Duodenal mucosa (tissue), 2 donors: ENCODE results near the gene ARHGEF28.

ENCODE experiments used
- H3K27ac ChIP-seq: one replicate; pipeline ENCODE4 v1.7.0; 2013; ENCODE audit warnings: low read depth, low read length
- H3K27me3 ChIP-seq, 2 donors: one replicate each; pipeline ENCODE4 v1.7.0; 2013; ENCODE audit warnings: low read length in 2 of 2, control low read depth in 1 of 2; ENCODE audit not compliant: insufficient read depth in 2 of 2, control insufficient read depth in 1 of 2
- H3K36me3 ChIP-seq, 2 donors: one replicate each; pipeline ENCODE4 v1.7.0; 2013; ENCODE audit warnings: low read length in 2 of 2, control low read depth in 1 of 2; ENCODE audit not compliant: insufficient read depth in 2 of 2, control insufficient read depth in 1 of 2
- H3K4me1 ChIP-seq, 2 donors: one replicate each; pipeline ENCODE4 v1.7.0; 2013; ENCODE audit warnings: low read length in 2 of 2, control low read depth in 1 of 2; ENCODE audit not compliant: insufficient read depth in 2 of 2, control insufficient read depth in 1 of 2
- H3K4me3 ChIP-seq, 2 donors: one replicate each; pipeline ENCODE4 v1.7.0; 2013; ENCODE audit warnings: low read length in 2 of 2, low read depth in 1 of 2
- H3K9ac ChIP-seq, 2 donors: one replicate each; pipeline ENCODE4 v1.7.0; 2013; ENCODE audit warnings: low read length in 2 of 2, low read depth in 1 of 2
- H3K9me3 ChIP-seq, 2 donors: one replicate each; pipeline ENCODE4 v1.7.0; 2013; ENCODE audit warnings: low read length in 2 of 2, control low read depth in 1 of 2; ENCODE audit not compliant: control insufficient read depth in 1 of 2

ARHGEF28 gene

GRCh38 chr5:73831066-73831465, 205.1 kb downstream of the ARHGEF28 start:
- Histone ChIP-seq H3K9ac (no peak overlapping the region), H3K27me3 (no peaks in the 10 kb centered on the region), H3K4me1 (peaks cover 0 to 4% of the 10 kb centered on the region in 2 donors), H3K4me3 (no peak overlapping the region), H3K9me3 (no peaks in the 10 kb centered on the region), H3K36me3 (peaks cover 0 to 3% of the 10 kb centered on the region in 2 donors), H3K27ac (no peak overlapping the region)

- Histone ChIP-seq H3K4me3 (no peak overlapping the region), H3K9ac (no peak overlapping the region), H3K4me1 (peaks cover 0 to 4% of the 10 kb centered on the region in 2 donors), H3K27ac (no peak overlapping the region), H3K36me3 (peaks cover 0 to 3% of the 10 kb centered on the region in 2 donors), H3K27me3 (no peaks in the 10 kb centered on the region), H3K9me3 (peaks cover 4% of the 10 kb centered on the region in 2 donors)
Measured at GRCh38 chr5:73834693-73835092, 208.7 kb downstream of the ARHGEF28 start.

DNA sequence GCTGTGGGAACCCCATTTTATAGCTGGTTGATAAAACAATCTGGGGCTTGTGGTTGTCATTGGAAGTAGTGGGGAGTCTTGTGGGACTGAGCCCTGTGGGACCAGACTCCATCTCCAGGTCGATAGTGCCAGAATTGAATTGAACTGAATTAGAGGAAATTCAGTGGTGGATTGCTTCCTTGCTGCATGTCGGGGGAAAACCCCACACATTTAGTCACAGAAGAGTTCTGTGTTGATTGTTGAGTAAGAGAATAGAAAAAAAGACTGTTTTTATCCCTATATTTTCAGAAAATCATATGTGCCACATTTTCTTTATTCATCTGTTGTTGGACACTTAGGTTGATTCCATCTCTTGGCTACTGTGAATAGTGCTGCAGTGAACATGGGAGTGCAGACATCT, 209.7 kb downstream of the ARHGEF28 start:
- H3K9me3 ChIP-seq = peaks cover 4% of the 10 kb centered on the region in 2 donors
- H3K9ac ChIP-seq = no peak overlapping the region
- no peak overlapping the region for H3K4me3 ChIP-seq
- H3K4me1 ChIP-seq = peaks cover 0 to under 1% of the 10 kb centered on the region in 2 donors
- H3K27ac ChIP-seq = no peak overlapping the region
- H3K36me3 ChIP-seq = peaks cover 0 to 3% of the 10 kb centered on the region in 2 donors
- H3K27me3 ChIP-seq = no peaks in the 10 kb centered on the region

DNA sequence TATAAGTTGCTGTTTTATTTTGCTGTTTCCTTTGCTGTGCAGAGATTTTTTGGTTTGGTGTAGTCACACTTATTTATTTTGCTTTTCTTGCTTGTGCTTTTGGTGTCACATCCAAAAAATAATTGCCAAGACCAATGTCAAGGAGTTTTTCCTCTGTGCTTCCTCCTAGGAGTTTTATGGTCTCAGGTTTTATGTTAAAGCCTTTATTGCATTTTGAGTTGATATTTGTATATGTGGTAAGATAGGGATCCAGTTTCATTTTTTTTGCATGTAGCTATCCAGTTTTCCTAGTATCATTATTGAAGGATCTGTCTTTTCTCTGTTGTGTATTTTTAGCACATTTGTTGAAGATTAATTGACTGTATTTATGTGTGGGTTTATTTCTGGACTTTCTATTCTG, 210.6 kb downstream of the ARHGEF28 start:
- Histone ChIP-seq H3K27ac (no peak overlapping the region), H3K4me1 (no peaks in the 10 kb centered on the region), H3K9ac (no peak overlapping the region), H3K27me3 (no peaks in the 10 kb centered on the region), H3K4me3 (no peak overlapping the region), H3K36me3 (peaks cover 0 to 3% of the 10 kb centered on the region in 2 donors), H3K9me3 (peaks cover 4% of the 10 kb centered on the region in 2 donors)

DNA sequence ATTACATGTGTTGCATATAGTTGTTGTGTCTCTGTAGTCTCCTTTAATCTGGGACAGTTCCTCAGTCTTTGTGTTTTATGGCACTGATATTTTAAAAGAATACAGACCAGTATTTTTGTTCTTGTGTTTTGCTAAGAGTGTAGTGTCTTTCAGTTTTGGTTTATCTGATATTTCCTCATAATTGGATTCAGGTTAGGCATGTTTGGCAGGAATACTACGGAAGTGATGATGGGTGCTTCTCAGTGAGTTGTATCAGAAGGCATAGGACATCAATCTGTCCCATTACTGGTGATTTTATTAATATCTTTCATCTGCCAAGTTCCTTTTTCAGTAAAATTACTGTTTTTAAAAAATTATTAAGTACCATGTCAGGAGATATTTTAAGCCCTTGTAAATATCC, 212.9 kb downstream of the ARHGEF28 start:
- Histone ChIP-seq H3K9me3 (peaks cover 4% of the 10 kb centered on the region in 2 donors), H3K36me3 (no peaks in the 10 kb centered on the region), H3K4me3 (no peak overlapping the region), H3K27me3 (no peaks in the 10 kb centered on the region), H3K4me1 (no peaks in the 10 kb centered on the region), H3K27ac (no peak overlapping the region), H3K9ac (no peak overlapping the region)

GRCh38 chr5:73841641-73842040, 215.6 kb downstream of the ARHGEF28 start:
- Histone ChIP-seq H3K4me3 (no peak overlapping the region), H3K27ac (no peak overlapping the region), H3K4me1 (no peaks in the 10 kb centered on the region), H3K36me3 (no peaks in the 10 kb centered on the region), H3K9ac (no peak overlapping the region), H3K27me3 (no peaks in the 10 kb centered on the region), H3K9me3 (peaks cover 1 to 4% of the 10 kb centered on the region in 2 donors)

DNA sequence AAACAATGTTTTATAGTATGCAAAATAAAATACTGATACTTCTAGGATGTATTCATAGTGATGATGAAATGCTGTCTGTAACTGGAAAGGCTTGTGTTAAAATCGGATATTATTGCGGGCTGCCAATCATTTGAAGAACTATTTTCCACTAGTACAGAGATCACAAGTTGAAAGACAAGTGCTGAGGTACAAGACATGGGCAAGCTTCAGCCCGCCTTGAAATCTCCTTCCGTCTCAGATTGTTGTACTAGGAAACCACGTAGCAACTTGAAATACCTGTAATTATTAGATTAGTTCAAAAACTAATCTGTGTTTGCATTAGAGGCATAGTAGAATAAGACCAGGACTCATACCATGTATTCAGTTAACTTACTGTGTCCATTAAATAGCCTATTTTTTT, 218.2 kb downstream of the ARHGEF28 start:
- no peak overlapping the region for H3K9ac ChIP-seq
- H3K4me3 ChIP-seq = no peak overlapping the region
- no peak overlapping the region for H3K27ac ChIP-seq
- H3K27me3 ChIP-seq = no peaks in the 10 kb centered on the region
- H3K4me1 ChIP-seq = no peaks in the 10 kb centered on the region
- no peaks in the 10 kb centered on the region for H3K36me3 ChIP-seq
- no peaks in the 10 kb centered on the region for H3K9me3 ChIP-seq

DNA sequence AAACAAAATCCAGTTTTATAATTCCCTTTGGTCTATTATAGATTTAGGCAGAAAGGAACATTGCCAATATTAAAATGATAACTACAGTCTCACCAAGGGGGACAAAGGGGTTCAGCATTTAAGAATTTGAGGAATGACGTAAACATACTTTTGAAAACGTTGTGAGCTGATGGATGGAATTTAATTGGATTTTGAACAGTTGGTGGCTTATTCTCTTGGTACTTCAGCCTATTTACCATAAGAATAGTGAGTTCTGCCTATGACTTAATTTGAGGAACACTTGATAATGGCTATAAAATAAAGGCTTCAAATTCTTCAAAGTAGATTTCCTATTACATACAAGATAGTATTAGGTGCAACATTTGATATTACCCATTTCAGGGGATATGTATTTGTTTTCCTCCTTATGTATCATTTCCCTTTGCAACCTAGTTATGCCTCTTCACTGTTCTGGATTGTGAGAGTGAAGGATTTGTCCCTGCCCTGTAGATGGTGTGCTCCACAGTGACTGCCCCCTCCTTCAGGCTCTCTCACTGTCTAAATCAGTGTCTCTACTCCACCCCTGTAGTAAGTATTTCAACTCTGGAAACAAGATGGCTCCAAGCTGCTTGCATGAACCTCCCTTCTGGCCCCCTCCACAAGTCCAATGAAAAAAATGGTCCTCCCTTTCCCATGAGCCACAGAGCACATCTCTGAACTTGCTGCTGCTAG, 225.6 kb downstream of the ARHGEF28 start:
- no peaks in the 10 kb centered on the region for H3K9me3 ChIP-seq
- no peak overlapping the region for H3K4me3 ChIP-seq
- H3K36me3 ChIP-seq = no peaks in the 10 kb centered on the region
- H3K27ac ChIP-seq = no peak overlapping the region
- H3K4me1 ChIP-seq = no peaks in the 10 kb centered on the region
- H3K27me3 ChIP-seq = no peaks in the 10 kb centered on the region
- no peak overlapping the region for H3K9ac ChIP-seq

- Histone ChIP-seq H3K4me1 (no peaks in the 10 kb centered on the region), H3K36me3 (no peaks in the 10 kb centered on the region), H3K9ac (no peak overlapping the region), H3K27me3 (no peaks in the 10 kb centered on the region), H3K9me3 (no peaks in the 10 kb centered on the region), H3K27ac (no peak overlapping the region), H3K4me3 (no peak overlapping the region)
Measured at GRCh38 chr5:73853091-73853490, 227.1 kb downstream of the ARHGEF28 start.

DNA sequence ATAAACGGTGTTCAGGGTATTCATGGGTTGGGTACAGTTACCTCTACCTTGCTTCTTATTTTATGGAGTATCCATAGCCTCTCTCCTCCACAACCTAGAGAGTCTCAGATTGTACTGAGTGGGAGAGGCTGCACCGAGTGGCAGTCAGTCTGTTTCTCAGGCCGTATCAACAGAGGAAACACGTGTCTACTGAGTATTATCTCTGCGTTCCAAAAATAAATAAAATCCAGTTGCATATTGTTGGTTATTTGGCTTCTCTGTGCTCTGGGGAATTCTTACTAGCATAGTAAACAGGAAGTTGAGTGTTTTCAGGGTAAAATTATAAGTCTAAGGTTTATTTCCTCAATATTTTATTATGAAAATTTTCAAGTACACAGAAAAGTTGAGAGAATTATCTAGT, 231.0 kb downstream of the ARHGEF28 start:
- Histone ChIP-seq H3K4me3 (no peak overlapping the region), H3K27me3 (no peaks in the 10 kb centered on the region), H3K4me1 (no peaks in the 10 kb centered on the region), H3K36me3 (peaks cover 0 to 4% of the 10 kb centered on the region in 2 donors), H3K9ac (no peak overlapping the region), H3K27ac (no peak overlapping the region), H3K9me3 (no peaks in the 10 kb centered on the region)
